Mucosa of stomach (tissue), 1 donor: Measurements from ENCODE around the gene IFI27L2.

Source experiments
- H3K27me3 ChIP-seq: one replicate; pipeline ENCODE4 v1.7.0; 2013; ENCODE audit warnings: mild to moderate bottlenecking, low read length; ENCODE audit not compliant: control insufficient read depth, insufficient read depth
- H3K36me3 ChIP-seq: one replicate; pipeline ENCODE4 v1.7.0; 2013; ENCODE audit warnings: low read length; ENCODE audit not compliant: control insufficient read depth, insufficient read depth
- H3K4me1 ChIP-seq: one replicate; pipeline ENCODE4 v1.7.0; 2013; ENCODE audit warnings: mild to moderate bottlenecking, low read length; ENCODE audit not compliant: control insufficient read depth, insufficient read depth
- H3K4me3 ChIP-seq: one replicate; pipeline ENCODE4 v1.7.0; 2013; ENCODE audit warnings: low read length
- H3K9ac ChIP-seq: one replicate; pipeline ENCODE4 v1.7.0; 2013; ENCODE audit warnings: mild to moderate bottlenecking, low read length, moderate library complexity
- H3K9me3 ChIP-seq: one replicate; pipeline ENCODE4 v1.7.0; 2013; ENCODE audit warnings: mild to moderate bottlenecking, low read length, moderate library complexity; ENCODE audit not compliant: control insufficient read depth
- donor health status: Pancreatic carcinoma.

IFI27L2 gene

GRCh38 chr14:94143711-94144110 lies 14.3 kb upstream of the IFI27L2 start:
- Histone ChIP-seq H3K36me3 (no peaks in the 10 kb centered on the region), H3K4me3 (no peak overlapping the region), H3K27me3 (no peaks in the 10 kb centered on the region), H3K9ac (no peak overlapping the region), H3K4me1 (no peaks in the 10 kb centered on the region), H3K9me3 (no peaks in the 10 kb centered on the region)

GRCh38 chr14:94143239-94143638 lies 13.8 kb upstream of the IFI27L2 start:
- H3K36me3 ChIP-seq: no peaks in the 10 kb centered on the region
- no peaks in the 10 kb centered on the region for H3K27me3 ChIP-seq
- no peak overlapping the region for H3K9ac ChIP-seq
- H3K9me3 ChIP-seq: no peaks in the 10 kb centered on the region
- H3K4me1 ChIP-seq: no peaks in the 10 kb centered on the region
- H3K4me3 ChIP-seq: no peak overlapping the region

- no peaks in the 10 kb centered on the region for H3K27me3 ChIP-seq
- H3K9me3 ChIP-seq: no peaks in the 10 kb centered on the region
- no peak overlapping the region for H3K9ac ChIP-seq
- no peak overlapping the region for H3K4me3 ChIP-seq
- H3K4me1 ChIP-seq: no peaks in the 10 kb centered on the region
- H3K36me3 ChIP-seq: no peaks in the 10 kb centered on the region
These were observed 13.4 kb upstream of the IFI27L2 start for GRCh38 chr14:94142836-94143235.

- H3K9ac ChIP-seq: no peak overlapping the region
- no peaks in the 10 kb centered on the region for H3K4me1 ChIP-seq
- no peaks in the 10 kb centered on the region for H3K36me3 ChIP-seq
- no peak overlapping the region for H3K4me3 ChIP-seq
- H3K27me3 ChIP-seq: no peaks in the 10 kb centered on the region
- no peaks in the 10 kb centered on the region for H3K9me3 ChIP-seq
These were observed 12.8 kb upstream of the IFI27L2 start for GRCh38 chr14:94142247-94142646.

- Histone ChIP-seq H3K4me1 (no peaks in the 10 kb centered on the region), H3K36me3 (no peaks in the 10 kb centered on the region), H3K27me3 (no peaks in the 10 kb centered on the region), H3K4me3 (no peak overlapping the region), H3K9me3 (no peaks in the 10 kb centered on the region), H3K9ac (no peak overlapping the region)
These were observed 10.0 kb upstream of the IFI27L2 start for GRCh38 chr14:94139421-94139820.

GRCh38 chr14:94139006-94139405 lies 9.6 kb upstream of the IFI27L2 start:
- no peaks in the 10 kb centered on the region for H3K27me3 ChIP-seq
- H3K4me3 ChIP-seq: no peak overlapping the region
- no peaks in the 10 kb centered on the region for H3K4me1 ChIP-seq
- no peak overlapping the region for H3K9ac ChIP-seq
- H3K36me3 ChIP-seq: no peaks in the 10 kb centered on the region
- no peaks in the 10 kb centered on the region for H3K9me3 ChIP-seq

- H3K36me3 ChIP-seq: no peaks in the 10 kb centered on the region
- H3K27me3 ChIP-seq: no peaks in the 10 kb centered on the region
- no peaks in the 10 kb centered on the region for H3K9me3 ChIP-seq
- no peak overlapping the region for H3K9ac ChIP-seq
- no peaks in the 10 kb centered on the region for H3K4me1 ChIP-seq
- no peak overlapping the region for H3K4me3 ChIP-seq
These were observed 8.8 kb upstream of the IFI27L2 start for GRCh38 chr14:94138251-94138650.

GRCh38 chr14:94136575-94137331 lies 7.3 kb upstream of the IFI27L2 start:
- Histone ChIP-seq H3K27me3 (no peaks in the 10 kb centered on the region), H3K4me3 (no peak overlapping the region), H3K4me1 (no peaks in the 10 kb centered on the region), H3K9me3 (no peaks in the 10 kb centered on the region), H3K36me3 (no peaks in the 10 kb centered on the region), H3K9ac (no peak overlapping the region)

GRCh38 chr14:94135476-94135875 lies 6.1 kb upstream of the IFI27L2 start:
- Histone ChIP-seq H3K4me1 (no peaks in the 10 kb centered on the region), H3K27me3 (no peaks in the 10 kb centered on the region), H3K9me3 (no peaks in the 10 kb centered on the region), H3K9ac (no peak overlapping the region), H3K4me3 (no peak overlapping the region), H3K36me3 (no peaks in the 10 kb centered on the region)

- no peak overlapping the region for H3K4me3 ChIP-seq
- H3K4me1 ChIP-seq: peaks cover 18% of the 10 kb centered on the region
- no peak overlapping the region for H3K9ac ChIP-seq
- no peaks in the 10 kb centered on the region for H3K9me3 ChIP-seq
- no peaks in the 10 kb centered on the region for H3K27me3 ChIP-seq
- no peaks in the 10 kb centered on the region for H3K36me3 ChIP-seq
These were observed 3.0 kb upstream of the IFI27L2 start for GRCh38 chr14:94132285-94132887.

- no peaks in the 10 kb centered on the region for H3K9me3 ChIP-seq
- peak overlapping the region; percentile 72 for H3K9ac ChIP-seq
- H3K36me3 ChIP-seq: no peaks in the 10 kb centered on the region
- H3K4me3 ChIP-seq: peak overlapping the region; percentile 37
- H3K27me3 ChIP-seq: no peaks in the 10 kb centered on the region
- peaks cover 18% of the 10 kb centered on the region for H3K4me1 ChIP-seq
These were observed 482 bp upstream of the IFI27L2 start for GRCh38 chr14:94129758-94130414.

GRCh38 chr14:94128216-94128839 lies 1.1 kb downstream of the IFI27L2 start:
- H3K4me1 ChIP-seq: peaks cover 18% of the 10 kb centered on the region
- no peaks in the 10 kb centered on the region for H3K36me3 ChIP-seq
- H3K4me3 ChIP-seq: no peak overlapping the region
- H3K9me3 ChIP-seq: no peaks in the 10 kb centered on the region
- H3K9ac ChIP-seq: peak overlapping the region; percentile 72
- no peaks in the 10 kb centered on the region for H3K27me3 ChIP-seq
